Stimulated activated CD4-positive, alpha-beta T cell treated with anti-CD3 and anti-CD28 coated beads, TNF-alpha, amount 100 ng/mL, for 48 hours (primary cell): ENCODE results near the gene RPS6KA2.
A peak's percentile ranks its signal among the peaks of the same experiment; 100 is the strongest.
"Not testable (repeated sequence)": the region's sequence is repeated elsewhere in the genome, so short reads cannot be mapped to it uniquely, and the experiment has no call there.

ENCODE experiments used
- DNase-seq, 3 donors: peaks; one replicate each; pipeline ENCODE4 v3.0.0-alpha.2; 2020; ENCODE audit warnings: low read depth in 3 of 3

The RPS6KA2 gene

GRCh38 chr6:166554316-166554715, 72.7 kb downstream of the RPS6KA2 start:
- no peak for DNase-seq

GRCh38 chr6:166553563-166554271, 73.3 kb downstream of the RPS6KA2 start:
- DNase-seq, result no peak

GRCh38 chr6:166552600-166552999, 74.5 kb downstream of the RPS6KA2 start:
- no peak for DNase-seq

- DNase-seq, result no peak
These were observed 75.1 kb downstream of the RPS6KA2 start for GRCh38 chr6:166551754-166552495.

- DNase-seq, result no peak
These were observed 80.4 kb downstream of the RPS6KA2 start for GRCh38 chr6:166546653-166547052.

- DNase-seq, result no peak
These were observed 81.7 kb downstream of the RPS6KA2 start for GRCh38 chr6:166545156-166546034.

GRCh38 chr6:166544296-166544605, 82.8 kb downstream of the RPS6KA2 start:
- no peak for DNase-seq

GRCh38 chr6:166543603-166544295, 83.3 kb downstream of the RPS6KA2 start:
- no peak for DNase-seq

- DNase-seq, result no peak
These were observed 84.5 kb downstream of the RPS6KA2 start for GRCh38 chr6:166542580-166542912.

GRCh38 chr6:166541876-166542579, 85.0 kb downstream of the RPS6KA2 start:
- DNase-seq, result no peak

GRCh38 chr6:166541366-166541765, 85.7 kb downstream of the RPS6KA2 start:
- no peak for DNase-seq

GRCh38 chr6:166540631-166541331, 86.3 kb downstream of the RPS6KA2 start:
- DNase-seq, result peak; percentile 29 to 53 (median 38)

- no peak for DNase-seq
These were observed 87.5 kb downstream of the RPS6KA2 start for GRCh38 chr6:166539543-166539942.

GRCh38 chr6:166539011-166539385, 88.1 kb downstream of the RPS6KA2 start:
- not testable (repeated sequence) for DNase-seq

GRCh38 chr6:166538297-166539010, 88.6 kb downstream of the RPS6KA2 start:
- no peak for DNase-seq

GRCh38 chr6:166534658-166535406, 92.2 kb downstream of the RPS6KA2 start:
- DNase-seq, result no peak

GRCh38 chr6:166533205-166533824, 93.7 kb downstream of the RPS6KA2 start:
- no peak for DNase-seq

GRCh38 chr6:166532302-166532701, 94.7 kb downstream of the RPS6KA2 start:
- no peak for DNase-seq
